Left renal pelvis (tissue), 4 donors: ENCODE measurements around the gene CHRNA1. TPM values are rescaled to one million over a fixed set of nuclear protein-coding genes. Genes with fewer than 3 reads are reported as not detected.

Experiments used
- DNase-seq, 4 donors: peaks; one replicate each; pipeline ENCODE4 v3.0.0-alpha.2; 2013; ENCODE audit warnings: low read depth in 4 of 4, low spot score in 3 of 4
- polyA plus RNA-seq, 4 donors: library from polyadenylated mRNA; unstranded; fragments of 120-200 nt; gene quantifications; one replicate each; pipeline ENCODE4 v1.2.1, GENCODE V29; 2013; ENCODE audit not compliant: insufficient read length in 4 of 4

The CHRNA1 gene
- polyA plus RNA-seq = 10 to 100 TPM in 1 of 4 donors, 1 to 10 TPM in 3; 2.9 to 12.3 (median 6.3) TPM

DNA sequence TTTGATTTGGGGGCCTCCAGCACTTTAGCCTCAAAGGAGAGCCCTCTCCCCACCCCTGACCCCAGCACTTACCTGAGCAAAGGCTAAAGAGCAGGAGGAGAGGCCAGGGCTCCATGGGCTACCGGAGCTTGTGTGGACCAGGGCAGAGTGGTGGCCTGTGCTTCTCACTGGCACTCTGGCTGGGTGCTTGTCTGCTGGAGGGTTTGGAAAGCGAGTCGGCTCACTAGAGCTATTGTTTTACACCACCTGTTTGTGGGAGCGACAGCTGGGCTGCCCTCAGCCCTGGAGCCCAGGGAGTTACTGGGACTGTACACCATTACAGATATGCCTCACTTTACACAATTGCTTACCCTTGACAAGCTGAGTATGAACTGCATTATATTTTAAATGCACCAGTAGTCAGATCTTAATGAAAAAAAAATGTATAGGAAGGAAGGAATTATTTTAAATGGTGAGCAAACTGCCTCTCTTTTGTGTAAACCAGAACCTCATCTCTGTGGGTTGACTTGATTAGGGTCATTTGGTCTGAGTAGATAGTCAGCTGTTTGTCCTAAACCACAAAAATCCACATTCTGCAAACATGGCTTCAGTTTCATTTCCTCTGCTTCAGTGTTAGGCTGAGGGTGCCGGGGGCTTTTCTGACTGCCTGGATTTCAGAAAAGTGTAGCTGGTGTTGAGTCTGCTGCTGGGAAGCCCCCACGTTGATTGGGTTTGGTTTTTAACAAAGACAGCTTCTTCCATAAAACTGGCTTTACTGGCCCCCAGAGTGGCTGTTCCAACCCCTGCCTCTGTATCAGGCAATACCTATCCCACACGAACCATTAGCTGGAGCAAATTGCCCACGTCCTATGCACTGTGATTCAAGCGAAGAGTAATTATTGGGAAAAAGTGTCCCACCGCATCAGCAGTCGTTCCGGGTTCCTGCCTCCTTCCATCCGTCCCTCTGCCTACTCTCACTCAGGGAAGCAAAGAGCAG, at the start of gene CHRNA1:
CHRNA1 (minus strand) TSS at position 193 of the 976 bp plus-strand sequence; CDS start at position 115, 78 bp downstream.
- DNase-seq = no peak

GRCh38 chr2:174812037-174812436, 47.8 kb upstream of the CHRNA1 start:
- DNase-seq = no peak

- no peak for DNase-seq
Observed at GRCh38 chr2:174807931-174808330, 43.7 kb upstream of the CHRNA1 start.

DNA sequence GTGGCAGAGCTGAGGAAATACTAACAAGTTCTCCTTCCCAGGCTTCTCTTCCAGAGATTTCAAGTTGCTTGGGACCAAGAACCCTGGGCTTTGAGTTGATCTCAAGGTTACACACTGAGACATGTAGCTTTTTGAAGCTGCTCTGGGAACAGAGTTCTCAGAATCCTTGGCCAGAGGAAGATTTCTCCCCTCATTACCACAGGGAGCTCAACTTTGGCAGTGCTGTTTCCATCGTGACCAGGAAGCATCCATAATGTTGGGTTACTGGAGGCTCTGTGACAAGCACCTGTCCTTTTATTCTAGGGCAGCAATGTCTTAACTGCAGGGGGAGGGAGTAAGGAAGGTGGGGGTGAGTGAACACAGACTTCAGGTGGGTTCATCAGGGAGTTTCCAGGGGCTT, 41.5 kb upstream of the CHRNA1 start:
- no peak for DNase-seq

GRCh38 chr2:174802459-174802858, 38.2 kb upstream of the CHRNA1 start:
- DNase-seq = no peak

GRCh38 chr2:174800436-174801205, 36.3 kb upstream of the CHRNA1 start:
- DNase-seq = no peak

- no peak for DNase-seq
Observed at GRCh38 chr2:174798801-174799200, 34.5 kb upstream of the CHRNA1 start.

- DNase-seq = no peak
Observed at GRCh38 chr2:174797781-174798276, 33.6 kb upstream of the CHRNA1 start.

GRCh38 chr2:174796319-174796771, 32.1 kb upstream of the CHRNA1 start:
- DNase-seq = no peak

GRCh38 chr2:174794851-174795374, 30.6 kb upstream of the CHRNA1 start:
- DNase-seq = no peak

DNA sequence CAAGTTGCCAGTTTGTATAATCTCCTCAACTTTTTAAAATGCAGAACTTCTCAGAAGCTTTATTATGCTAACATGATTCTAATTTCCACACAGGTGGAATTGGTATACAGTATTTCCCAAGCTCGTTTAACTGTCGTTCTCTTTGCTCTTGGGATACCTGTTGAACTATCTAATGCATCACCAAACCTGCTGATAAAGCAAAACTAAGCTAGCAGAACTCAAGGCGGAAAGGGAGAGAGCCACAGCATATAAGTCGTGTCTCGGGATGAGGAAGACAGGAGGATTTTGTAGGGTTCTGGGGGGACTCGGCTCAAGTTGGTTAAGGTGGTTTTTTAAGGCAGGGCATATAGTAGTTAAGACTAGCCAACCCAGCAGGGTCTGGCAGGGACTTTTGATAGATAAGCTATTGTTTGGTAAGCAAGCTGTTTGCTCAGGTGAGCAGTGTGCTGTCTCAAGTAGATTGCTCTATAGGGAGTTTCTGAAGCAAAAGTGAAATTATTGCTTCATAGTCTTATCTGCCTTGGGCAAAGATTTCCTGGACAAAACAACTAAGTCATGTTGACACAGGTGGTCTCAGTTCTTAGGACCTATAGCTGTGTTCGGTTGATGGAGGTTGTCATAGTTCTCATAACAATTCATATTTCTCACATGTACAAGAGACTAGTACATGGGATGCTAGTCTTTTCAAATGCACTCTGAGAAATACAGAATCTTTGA, 28.2 kb upstream of the CHRNA1 start:
- DNase-seq = no peak

DNA sequence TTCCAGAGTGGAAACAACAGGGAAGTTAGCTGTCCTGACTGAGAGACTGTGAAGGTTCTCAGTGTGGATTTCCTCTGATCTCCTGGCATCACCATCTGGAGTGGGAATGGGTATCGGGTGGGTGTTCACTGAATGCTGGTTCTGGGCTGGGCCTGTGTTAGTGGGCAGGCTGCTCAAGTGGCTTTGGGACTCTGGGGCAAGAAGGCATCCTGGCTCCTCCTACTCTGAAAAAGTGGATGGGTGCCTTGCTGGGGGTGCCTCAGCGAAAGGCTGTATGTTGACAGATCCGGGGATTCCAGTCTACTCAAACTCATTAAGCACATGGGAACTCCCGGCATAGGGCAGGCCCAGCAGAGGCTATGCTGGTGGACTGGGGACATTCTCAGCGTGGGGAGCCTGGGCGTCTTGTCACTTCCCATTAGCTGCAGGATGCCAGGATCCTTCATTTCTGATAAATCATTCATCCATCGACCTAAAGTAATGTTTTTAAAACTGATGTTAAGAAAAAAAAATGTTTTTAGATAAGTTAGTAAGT, 27.5 kb upstream of the CHRNA1 start:
- DNase-seq = no peak

DNA sequence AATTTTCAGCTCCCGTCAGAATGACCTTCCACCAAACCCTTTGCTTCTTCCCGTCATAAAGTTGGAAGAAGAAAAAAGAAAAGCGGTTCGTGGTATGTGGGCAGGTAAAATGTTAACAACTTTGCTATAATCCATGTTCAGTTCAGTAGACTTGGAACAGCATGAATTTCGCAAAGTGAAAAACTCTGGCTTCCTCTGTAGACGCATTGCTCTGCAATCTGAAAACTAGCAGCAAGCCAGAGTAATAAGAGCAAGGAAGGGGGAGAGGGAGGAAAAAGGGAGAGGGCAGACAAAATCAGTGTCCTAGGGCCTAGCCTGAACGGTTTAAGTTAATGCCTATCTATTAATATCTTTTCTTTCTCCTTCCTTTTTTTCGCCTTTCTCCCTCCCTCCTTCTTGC, 26.7 kb upstream of the CHRNA1 start:
- no peak for DNase-seq

- no peak for DNase-seq
Observed at GRCh38 chr2:174789001-174789400, 24.7 kb upstream of the CHRNA1 start.

DNA sequence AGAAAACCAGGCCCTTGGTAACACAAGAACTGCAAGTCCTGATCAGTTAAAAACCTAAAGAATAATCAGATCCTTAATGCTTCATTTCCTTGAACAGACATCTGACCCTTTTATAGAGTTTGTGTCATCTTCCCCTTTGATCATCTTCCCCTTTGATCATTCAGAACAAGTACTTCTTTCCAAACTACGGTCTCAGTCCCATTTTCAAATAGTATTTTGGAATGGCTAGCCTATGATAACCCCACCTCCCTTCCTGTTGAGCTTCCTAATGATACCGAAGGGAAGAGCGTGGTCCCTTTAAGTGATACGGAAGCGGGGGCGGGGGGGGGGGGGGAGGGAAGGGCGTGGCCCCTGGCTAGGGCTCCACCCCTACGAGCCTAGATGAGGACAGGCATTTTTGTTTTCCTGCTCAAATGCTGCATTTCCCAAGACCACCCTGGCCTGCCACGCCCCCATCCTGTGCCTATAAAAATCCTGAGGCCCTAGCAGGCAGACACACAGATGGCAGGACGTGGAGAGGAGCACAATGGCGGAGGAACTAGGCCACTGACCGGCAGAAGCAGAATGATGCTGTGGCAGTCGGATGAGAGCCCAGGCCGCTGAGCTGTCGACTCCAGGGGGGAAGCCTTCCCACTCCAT, 24.1 kb upstream of the CHRNA1 start:
- no peak for DNase-seq

DNA sequence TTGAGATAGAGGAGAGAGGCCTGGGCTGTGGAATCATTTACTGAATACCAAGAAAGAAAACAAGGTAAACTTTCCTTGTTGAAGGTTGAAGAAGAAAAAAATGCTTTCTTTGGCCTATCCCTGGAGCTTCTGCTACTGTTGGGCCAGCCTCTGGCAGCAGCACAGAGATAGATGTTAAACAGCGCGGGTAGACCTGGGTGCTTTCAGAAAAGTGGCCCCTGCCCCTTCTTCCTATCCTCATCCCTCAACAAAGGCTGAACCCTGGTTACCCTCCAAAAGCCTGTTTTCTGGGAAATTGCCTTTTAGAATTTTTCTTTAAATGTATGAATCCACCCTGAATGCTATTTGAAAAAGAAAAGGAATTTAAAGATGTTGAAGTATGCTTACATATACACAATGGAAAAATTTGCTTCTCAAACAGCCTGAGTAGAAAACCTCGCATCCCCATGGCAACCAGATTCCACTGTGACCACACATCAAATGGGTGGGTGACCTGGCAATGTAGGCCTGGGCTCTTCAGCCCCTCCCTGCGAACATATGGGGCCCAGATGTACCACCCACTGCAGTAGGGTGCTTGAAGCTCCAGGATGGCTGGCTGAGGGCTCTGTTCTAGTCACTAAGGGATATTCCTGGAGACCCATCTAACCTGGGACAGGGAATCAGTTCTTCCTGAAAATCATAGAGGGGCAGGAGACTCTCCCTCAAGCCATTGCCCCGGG, 23.4 kb upstream of the CHRNA1 start:
- no peak for DNase-seq

DNA sequence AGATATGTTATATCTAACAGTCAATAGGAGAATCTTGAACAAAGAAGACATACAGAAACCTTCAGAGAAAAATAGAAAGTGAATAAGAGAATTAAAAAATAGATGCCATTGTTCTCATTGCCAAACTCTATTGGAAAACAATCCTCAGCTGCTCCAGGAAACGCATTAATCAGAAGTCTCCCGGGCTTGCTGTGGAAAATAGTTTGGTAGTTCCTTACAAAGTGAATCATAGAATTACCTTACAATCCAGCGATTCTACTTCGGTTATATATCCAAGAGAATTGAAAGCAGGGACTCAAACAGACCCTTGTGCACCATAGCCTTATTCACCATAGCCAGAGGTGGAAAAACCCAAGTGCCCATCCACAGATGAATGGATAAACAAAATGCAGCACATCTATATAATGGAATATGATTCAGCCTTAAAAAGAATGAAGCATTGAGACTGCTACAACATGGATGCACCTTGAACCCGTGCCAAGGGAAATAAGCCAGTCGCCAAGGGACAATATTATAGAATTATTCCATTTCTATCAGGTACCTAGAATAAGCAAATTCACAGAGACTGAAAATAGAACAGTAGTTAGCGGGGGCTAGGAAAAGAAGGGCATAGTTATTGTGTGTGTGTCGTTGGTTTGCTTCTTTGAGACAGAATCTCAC, 21.9 kb upstream of the CHRNA1 start:
- DNase-seq = no peak

GRCh38 chr2:174785481-174785880, 21.2 kb upstream of the CHRNA1 start:
- DNase-seq = no peak
